Smooth muscle cell of trachea (primary cell): Measurements from ENCODE around the gene HSFY2. TPM values are rescaled to one million over a fixed set of nuclear protein-coding genes. Genes with fewer than 3 reads are reported as not detected.

Experiments used
- total RNA-seq: library from RNA; depleted of rRNA; stranded (reverse); fragments of >200 nt; gene quantifications from 2 replicates; pipeline ENCODE4 v1.2.1, GENCODE V29; 2014

The HSFY2 gene
- 0.15 TPM in 1 of 2 replicates, not detected in the other for total RNA-seq

GRCh38 chrY:18773635-18774034, at the start of gene HSFY2:
Gene HSFY2, minus strand, starts transcription at chrY:18773735. Its CDS starts 117 bp downstream, at chrY:18773618.

Other genes starting within 250 kb of the HSFY2 start
- gene HSFY1, start 227.0 kb downstream of the HSFY2 start, total RNA-seq: not detected in 2 replicates